NCI-H748 (cell line): ENCODE data around the gene CHTF18.
"Not testable (repeated sequence)": the region's sequence is repeated elsewhere in the genome, so short reads cannot be mapped to it uniquely, and the experiment has no call there.

Experiments
- DNase-seq: peaks from one replicate; lab custom pipeline; 2025; ENCODE audit not compliant: unreplicated experiment; lab: John Stamatoyannopoulos, UW

CHTF18 gene

DNA sequence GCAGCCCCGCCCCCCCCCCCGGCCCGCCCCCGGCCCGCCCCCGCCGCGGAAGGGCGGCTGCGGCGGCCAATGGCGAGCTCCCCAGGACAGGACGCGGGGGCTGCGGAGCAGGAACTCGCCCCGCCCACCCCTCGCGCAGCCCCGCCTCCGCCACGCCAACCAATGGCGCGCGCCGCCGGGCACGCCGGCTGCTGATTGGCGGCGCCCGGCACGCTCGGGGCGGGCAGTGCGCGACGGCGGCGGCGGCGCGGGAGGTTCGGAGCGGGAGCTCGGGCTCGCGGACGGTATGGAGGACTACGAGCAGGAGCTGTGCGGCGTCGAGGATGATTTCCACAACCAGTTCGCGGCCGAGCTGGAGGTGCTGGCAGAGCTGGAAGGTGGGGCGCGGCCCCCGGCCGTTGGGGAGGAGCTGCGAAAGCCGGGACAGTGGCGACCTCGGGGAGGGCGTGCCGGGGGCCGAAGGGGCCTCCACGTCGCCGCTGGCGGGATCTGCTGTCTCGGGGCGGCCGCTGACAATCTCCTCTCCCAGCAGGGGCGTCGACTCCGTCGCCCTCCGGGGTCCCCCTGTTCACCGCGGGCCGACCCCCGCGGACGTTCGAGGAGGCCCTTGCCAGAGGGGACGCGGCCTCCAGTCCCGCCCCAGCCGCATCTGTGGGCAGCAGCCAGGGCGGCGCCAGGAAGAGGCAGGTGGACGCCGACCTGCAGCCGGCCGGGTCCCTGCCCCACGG is at the start of gene CHTF18:
CHTF18 (plus strand) TSS at position 222 of the 728 bp plus-strand sequence; CDS start at position 287, 65 bp downstream.
- DNase-seq = peak; percentile 85

DNA sequence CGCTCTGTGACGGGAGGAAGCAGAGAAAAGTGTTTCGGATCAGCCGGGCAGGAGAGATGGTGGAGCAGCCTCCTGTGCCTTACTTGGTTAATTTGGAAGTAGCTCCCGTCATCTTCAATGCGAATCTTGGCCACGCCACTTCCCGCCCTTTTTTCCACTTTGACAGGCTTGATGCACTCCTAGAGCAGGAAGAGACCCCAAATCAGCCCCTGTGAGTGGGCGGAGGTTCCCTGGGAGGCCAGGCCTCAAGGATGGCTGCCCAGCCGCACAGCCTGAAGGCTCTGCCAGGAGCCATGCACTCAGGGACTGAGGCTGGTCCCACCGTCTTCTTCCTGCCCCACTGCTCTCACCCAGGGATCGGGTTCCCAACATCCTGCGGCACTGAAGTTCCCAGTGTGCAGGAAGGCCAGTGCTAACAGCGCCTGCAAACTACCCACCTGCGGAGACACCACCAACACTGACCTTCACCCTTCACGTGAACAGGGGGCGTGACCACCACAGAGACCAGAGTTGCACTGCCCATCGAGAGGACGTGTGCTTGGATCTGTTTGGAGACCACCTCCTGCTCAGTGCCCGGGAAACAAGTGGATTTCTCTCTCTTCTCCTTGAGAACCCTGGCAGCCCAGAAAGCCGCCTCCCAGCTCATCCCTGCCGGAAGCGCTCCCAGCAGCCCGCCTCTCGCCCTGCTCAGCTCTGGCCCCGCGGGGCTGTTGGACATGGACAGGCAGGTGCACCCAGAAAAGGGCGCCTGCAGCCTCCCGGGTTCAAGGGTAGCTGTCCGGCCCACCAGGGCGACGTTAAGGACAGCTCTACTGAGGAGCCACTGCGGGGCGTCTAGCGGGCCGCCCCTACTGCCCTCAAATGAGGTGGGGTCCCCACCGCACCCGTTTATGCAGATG is 48.6 kb upstream of the CHTF18 start:
- DNase-seq = no peak

GRCh38 chr16:740459-740763 is 48.0 kb upstream of the CHTF18 start:
- DNase-seq = no peak

- peak; percentile 87 for DNase-seq
These were observed 47.5 kb upstream of the CHTF18 start, which contains the start of gene CIAO3 for GRCh38 chr16:740764-741505. CIAO3 (minus strand) TSS chr16:740997; CDS start chr16:740985, 12 bp downstream.

GRCh38 chr16:741986-742629 is 46.3 kb upstream of the CHTF18 start:
- no peak for DNase-seq

GRCh38 chr16:742894-743293 is 45.5 kb upstream of the CHTF18 start:
- DNase-seq = not testable (repeated sequence)

DNA sequence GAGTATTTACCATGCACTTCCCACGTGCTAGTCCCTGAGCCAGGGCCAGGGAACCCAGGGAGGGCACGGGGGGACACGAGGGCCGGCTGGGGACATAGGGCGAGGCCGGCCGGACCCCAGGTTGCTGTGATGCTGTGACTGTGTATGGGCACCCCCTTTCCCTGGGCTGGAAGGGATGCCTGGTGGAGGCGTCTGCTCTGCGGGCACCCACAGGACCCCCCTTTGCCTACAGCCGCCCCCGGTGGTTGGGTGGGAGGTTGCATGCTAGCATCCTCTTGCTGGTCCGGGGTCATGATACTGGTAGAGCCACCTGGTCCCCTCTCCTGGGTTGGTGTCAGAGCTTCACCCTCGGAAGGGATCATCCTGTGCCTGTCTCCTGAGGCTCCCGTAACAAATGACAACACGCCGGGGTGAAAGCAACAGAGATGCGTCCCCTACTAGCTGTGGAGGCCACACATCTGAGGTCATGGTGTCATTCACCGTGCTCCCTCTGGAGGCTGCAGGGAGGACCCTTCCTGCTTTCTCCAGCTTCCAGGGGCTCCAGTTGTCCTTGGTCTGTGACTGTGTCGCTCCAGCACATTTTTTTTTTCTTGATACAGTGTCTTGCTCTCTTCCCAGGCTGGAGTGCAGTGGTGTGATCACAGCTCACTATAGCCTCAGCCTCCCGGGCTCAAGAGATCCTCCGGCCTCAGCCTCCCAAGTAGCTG is 44.5 kb upstream of the CHTF18 start:
- DNase-seq = no peak

- peak; percentile 43 for DNase-seq
These were observed 42.7 kb upstream of the CHTF18 start for GRCh38 chr16:745739-746138.

- DNase-seq = no peak
These were observed 41.8 kb upstream of the CHTF18 start for GRCh38 chr16:746637-747036.

DNA sequence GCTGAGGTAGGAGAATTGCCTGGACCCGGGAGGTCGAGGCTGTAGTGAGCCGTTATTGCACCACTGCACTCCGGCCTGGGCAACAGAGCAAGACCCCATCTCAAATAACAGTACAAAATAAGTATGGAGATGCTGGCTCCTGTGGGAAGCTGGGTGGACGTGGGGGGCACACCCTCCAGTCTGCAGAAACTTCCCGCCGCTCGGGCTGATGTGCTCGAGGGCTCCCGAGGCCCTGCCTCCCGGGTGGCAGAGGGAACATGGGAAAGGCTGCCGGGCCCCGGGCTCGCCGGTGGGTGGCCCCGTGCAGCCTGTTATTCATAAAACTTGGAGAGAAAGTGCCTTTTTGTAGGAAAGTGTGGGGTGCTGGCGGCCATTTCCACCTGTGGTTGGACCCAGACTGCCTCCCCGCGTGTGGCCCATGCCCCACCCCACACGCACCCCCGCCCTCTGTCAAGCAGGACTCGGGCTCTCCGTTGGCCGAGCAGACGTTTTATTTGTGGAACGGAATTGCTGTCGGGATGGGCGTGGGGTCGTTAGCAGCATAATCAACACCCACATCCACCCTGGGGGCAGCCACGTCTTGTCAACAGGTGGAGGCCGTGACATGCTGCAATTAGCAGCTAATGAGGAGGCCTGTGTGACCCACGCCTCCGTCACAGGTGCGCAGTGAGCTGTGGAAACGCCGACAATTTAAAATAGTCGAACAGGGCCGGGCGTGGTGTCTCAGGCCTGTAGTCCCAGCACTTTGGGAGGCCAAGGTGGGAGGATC is 40.3 kb upstream of the CHTF18 start:
- DNase-seq = peak; percentile 45

DNA sequence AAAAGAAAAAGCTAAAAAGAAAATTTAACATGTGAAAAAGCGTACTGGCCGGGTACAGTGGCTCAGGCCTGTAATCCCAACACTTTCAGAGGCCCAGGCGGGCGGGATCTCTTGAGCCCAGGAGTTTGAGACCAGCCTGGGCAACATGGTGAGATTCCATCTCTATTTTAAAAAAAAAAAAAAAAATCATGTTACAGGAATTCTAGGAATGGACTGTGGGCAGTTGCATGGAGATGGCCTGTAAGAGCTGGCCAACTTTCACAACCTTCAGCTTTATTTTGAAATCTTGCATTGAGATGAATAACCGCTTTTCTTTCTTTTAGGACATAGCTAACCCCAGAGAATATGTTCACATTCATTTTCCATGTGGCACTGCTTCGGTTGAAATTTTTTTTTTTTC is 39.4 kb upstream of the CHTF18 start:
- no peak for DNase-seq

DNA sequence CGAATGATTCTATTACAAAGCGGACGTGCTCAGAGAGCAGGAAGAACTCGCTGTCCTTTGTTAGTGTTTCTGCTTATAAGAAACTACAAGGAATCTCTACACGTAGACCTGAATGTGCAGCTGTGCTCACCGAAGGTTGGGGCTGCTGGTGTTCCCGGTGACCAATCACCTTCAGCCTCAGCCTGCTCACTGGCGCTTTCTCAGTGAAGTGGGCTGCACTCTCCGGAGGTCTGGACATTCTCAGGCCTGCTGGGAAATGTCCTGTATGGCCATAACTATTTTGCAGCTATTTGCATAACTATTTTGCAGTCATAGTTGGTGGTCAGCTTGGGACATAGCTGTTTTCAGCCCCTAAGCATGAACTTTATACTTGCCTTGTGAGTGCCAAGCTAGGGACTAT is 37.9 kb upstream of the CHTF18 start:
- no peak for DNase-seq

DNA sequence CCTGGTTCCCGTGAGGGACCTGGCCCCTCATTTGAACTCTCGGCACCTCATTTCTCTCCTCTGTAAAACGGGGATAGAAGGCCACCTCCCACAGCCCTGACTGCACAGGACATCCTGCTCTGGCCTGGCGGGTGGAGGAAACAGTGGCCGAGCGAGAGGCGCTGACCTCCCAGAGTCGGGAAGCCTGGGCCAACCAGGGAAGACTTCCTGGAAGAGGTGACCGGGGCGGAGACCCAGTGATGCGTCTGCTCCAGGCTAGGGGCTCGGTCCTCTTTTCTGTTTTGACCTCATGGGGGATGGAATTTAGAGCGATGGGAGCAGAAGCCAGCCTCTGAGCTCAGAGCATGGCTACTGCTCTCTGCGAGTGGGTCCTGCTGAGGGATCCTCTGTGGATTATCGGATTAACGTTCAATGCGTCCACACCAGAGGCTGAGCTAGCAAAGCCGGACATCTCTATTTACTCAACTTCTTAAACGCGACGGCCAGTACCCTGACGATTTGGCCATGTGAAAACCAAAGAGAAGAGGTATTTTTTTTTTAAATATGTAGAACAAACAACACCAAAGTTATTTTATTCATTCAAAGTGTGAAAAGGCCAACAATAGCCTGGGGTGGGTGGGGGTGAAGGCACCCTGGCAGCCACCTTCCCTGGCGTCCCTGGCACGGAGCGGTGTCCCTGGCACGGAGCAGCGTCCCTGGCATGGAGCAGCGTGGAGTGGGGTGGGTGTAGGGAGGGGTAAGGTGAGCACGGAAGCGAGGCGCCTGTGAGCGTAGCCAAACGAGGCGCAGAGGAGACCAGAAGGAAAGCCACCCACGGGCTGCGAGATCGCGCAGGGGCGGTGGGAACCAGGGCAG is 37.0 kb upstream of the CHTF18 start:
- no peak for DNase-seq

DNA sequence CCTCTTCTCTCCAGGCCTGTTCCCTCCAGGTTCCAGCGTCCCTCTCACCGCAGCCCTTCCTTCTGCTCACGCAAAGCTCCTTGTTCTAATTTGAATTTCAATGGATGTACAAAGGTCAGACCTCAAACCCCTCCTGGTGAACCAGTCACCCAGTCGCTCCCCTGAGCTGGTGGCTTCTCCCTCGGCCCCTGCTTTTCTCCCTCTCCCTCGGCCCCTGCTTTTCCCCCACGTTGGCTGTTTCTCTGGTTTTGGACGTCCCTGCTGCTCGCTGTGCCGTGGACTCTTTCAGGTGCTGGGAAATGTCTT is 36.5 kb upstream of the CHTF18 start:
- no peak for DNase-seq

DNA sequence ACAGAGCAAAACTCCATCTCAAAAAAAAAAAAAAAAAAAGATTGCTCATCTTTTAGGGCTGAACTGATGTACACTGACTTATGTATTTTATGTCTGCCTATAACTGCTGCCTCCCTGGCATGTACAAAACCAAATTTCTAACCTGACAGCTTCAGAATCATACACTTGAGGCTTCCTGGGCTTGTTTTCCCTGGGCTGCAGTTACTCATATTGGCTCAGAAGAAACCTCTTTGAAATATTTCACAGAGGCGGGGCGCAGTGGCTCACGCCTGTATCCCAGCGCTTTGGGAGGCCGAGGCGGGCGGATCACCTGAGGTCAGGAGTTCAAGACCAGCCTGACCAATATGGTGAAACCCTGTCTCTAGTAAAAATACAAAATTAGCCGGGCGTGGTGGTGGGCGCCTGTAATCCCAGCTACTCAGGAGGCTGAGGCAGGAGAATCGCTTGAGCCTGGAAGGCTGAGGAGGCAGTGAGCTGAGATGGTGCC is 34.3 kb upstream of the CHTF18 start:
- DNase-seq = not testable (repeated sequence)

- DNase-seq = no peak
These were observed 33.8 kb upstream of the CHTF18 start for GRCh38 chr16:754656-755055.

- DNase-seq = no peak
These were observed 32.0 kb upstream of the CHTF18 start for GRCh38 chr16:756428-756827.

GRCh38 chr16:759110-759910 is 29.1 kb upstream of the CHTF18 start:
- no peak for DNase-seq
